Adrenal gland (tissue), 12 donors: Measurements from ENCODE around the gene EYS. TPM values are rescaled to one million over a fixed set of nuclear protein-coding genes. Genes with fewer than 3 reads are reported as not detected.

Source experiments
- DNase-seq, 7 donors: peaks; one replicate each; pipeline ENCODE4 v3.0.0-alpha.2; 2019 to 2020
- H3K27ac ChIP-seq, 5 donors: fragments of 200-600 bp; sonication (generic) in 4 of 5; 1 replicate in 3 of 5; 2 replicates in 2 of 5; pipeline versions ENCODE4 v1.5.1 to v1.8.0; 2016 to 2020; ENCODE audit warnings: mild to moderate bottlenecking in 1 of 5
- H3K27me3 ChIP-seq: fragments of 200-600 bp; 2 replicates; pipeline ENCODE4 v1.8.0; 2021
- H3K36me3 ChIP-seq, 2 donors: fragments of 200-600 bp; replicated peaks in 1 of 2; 1 replicate in 1 of 2; 2 replicates in 1 of 2; pipeline versions ENCODE4 v1.5.1 to v1.8.0; 2018 to 2022
- H3K4me1 ChIP-seq, 2 donors: fragments of 200-600 bp; replicated peaks in 1 of 2; 1 replicate in 1 of 2; 2 replicates in 1 of 2; pipeline versions ENCODE4 v1.5.1 to v1.8.0; 2018 to 2021
- H3K4me3 ChIP-seq, 4 donors: fragments of 200-600 bp; sonication (generic) in 3 of 4; one replicate each; pipeline ENCODE4 v1.5.1; 2016 to 2018
- H3K9me3 ChIP-seq, 3 donors: fragments of 200-600 bp; sonication (generic) in 1 of 3; replicated peaks in 1 of 3; 1 replicate in 2 of 3; 2 replicates in 1 of 3; pipeline versions ENCODE4 v1.5.1 to v1.8.0; 2016 to 2021
- CTCF ChIP-seq, 6 experiments: fragments of 450-650 bp in 4 of 6; fragments of 200-600 bp in 2 of 6; sonication (generic) in 1 of 6; IDR thresholded peaks; 1 replicate in 5 of 6; 2 replicates in 1 of 6; pipeline versions ENCODE4 v1.5.1 to v1.8.0; 2016 to 2021; ENCODE audit warnings: antibody characterized with exemption in 6 of 6, mild to moderate bottlenecking in 2 of 6, moderate library complexity in 1 of 6
- POLR2A ChIP-seq, 2 donors: fragments of 450-650 bp; IDR thresholded peaks; one replicate each; pipeline ENCODE4 v1.6.1; 2017; ENCODE audit warnings: antibody characterized with exemption in 2 of 2, mild to moderate bottlenecking in 2 of 2, moderate library complexity in 1 of 2
- WGBS, 4 donors: extraction: QIAGEN DNeasy Blood & Tissue Kit in 2 of 4; methylation state at CpG; one replicate each; pipeline versions ENCODE4 v1.1.5 to v1.1.7; 2013 to 2017; 5-methylcytosine and 5-hydroxymethylcytosine counted together
- intact Hi-C, 2 donors: fragments of 100-400 bp; cut with DNase I; formaldehyde crosslinking; loops; one replicate each; pipeline versions ENCODE4 v1.14.1 to v1.15.0; 2022 to 2023
- polyA plus RNA-seq, 3 donors: library from polyadenylated mRNA; stranded (reverse); fragments of 200-250 nt in 2 of 3; fragments of 350-450 nt in 1 of 3; fragmentation: Illumina TruSeq in 1 of 3; extraction: RNeasy Lipid Tissue Mini Kit (QIAGEN cat#74804) in 1 of 3; gene quantifications; one replicate each; pipeline ENCODE4 v1.2.3, GENCODE V29; 2013 to 2014
- total RNA-seq, 9 donors: library from RNA; depleted of rRNA in 4 of 9; stranded (reverse); fragments of >200 nt in 4 of 9; fragments of 120-200 nt in 1 of 9; fragmentation: NEBNext Ultra II Directional in 1 of 9; extraction: Animal tissue kit (Norgen Biotek cat#: 25700) in 1 of 9; gene quantifications; one replicate each; pipeline versions ENCODE4 v1.1.0 to v1.2.4, GENCODE V29; 2013 to 2023
- donor health status: healthy with polysubstance abuse.
- donor health status: Bipolar disorder and iron deficiency.
- donor health status: DM: yes; HTN: yes; CAD: no.
- donor health status: DM: no; HTN: no; CAD: no.
- donor health status: DM: no; HTN: no; CAD: no.
- donor health status: DM: yes; HTN: yes; CAD: no.

The EYS gene
- total and polyA plus RNA-seq, 12 donors: 0.03 to 3.1 (median 0.18) TPM; not detected in 7

DNA sequence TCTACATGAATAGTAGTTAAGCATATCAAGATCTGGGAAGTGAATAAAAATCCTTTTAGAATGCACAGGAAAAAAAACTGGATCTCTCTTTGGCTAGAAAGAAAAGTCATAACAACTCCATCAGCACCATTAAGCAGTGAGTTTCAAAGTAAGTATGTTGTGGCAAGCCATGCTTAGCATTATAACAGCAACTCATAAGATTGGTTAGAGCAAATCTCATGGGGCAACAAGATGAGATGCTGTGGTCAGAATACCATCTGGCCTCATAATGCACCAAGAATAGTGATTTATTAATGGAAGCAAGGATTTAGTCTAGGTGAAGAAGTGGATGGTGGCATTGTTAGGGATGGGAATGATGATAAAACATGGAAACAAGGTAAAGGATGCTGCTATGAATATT, 1912.0 kb downstream of the EYS start:
- no peak overlapping the region for H3K27ac ChIP-seq
- no peak for TF ChIP-seq POLR2A (IDR thresholded peaks at IDR 0.05)
- no peak for TF ChIP-seq CTCF (IDR thresholded peaks at IDR 0.05)
- intact Hi-C loops: loop anchor here in 1 of 2 donors (10.0 kb wide), 1 partner anchor 450 kb away; no protein-coding TSS in a partner anchor
- H3K9me3 ChIP-seq: no peaks in the 10 kb centered on the region
- DNase-seq: no peak
- H3K27me3 ChIP-seq: peaks cover 5% of the 10 kb centered on the region
- no peak overlapping the region for H3K4me3 ChIP-seq
- H3K4me1 ChIP-seq: no peaks in the 10 kb centered on the region
- no peaks in the 10 kb centered on the region for H3K36me3 ChIP-seq

DNA sequence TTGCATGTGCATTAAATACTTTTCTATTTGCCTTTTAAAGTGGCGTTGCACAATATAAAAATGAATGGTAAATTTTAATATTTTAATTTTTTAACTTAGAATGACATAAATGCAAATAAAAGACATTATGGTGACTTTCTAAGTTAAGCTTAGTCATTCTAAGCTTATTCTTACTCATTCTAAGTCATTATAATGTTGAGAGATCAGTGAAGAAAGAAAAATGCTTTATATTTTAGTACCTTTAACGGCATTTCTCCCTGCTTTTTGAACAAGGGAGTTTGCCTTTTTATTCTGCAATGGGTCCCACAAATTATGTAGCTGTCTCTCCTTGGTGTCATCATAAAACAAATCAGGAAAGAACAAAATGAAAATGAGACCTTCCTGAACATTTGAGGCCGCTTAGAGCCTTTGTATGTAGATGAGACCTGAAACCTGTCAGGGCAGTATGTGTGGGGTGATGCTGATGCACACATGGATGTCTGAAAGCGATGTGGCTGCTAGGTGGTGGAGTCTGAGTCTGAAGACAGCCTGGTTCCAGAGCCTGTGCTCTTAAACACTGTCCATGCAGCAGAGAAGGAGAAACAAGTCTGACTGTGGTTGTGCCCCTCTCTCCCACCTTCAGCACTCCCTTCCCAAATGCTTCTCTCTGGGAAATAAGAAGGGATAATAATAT, 1913.4 kb downstream of the EYS start:
- Histone ChIP-seq H3K4me1 (no peaks in the 10 kb centered on the region), H3K9me3 (no peaks in the 10 kb centered on the region), H3K27ac (no peak overlapping the region), H3K27me3 (peaks cover 5% of the 10 kb centered on the region), H3K36me3 (no peaks in the 10 kb centered on the region), H3K4me3 (no peak overlapping the region)
- WGBS, 4 donors: 68 to 76% (median 71%) methylated on average over 4 of the region's 4 CpGs
- intact Hi-C loops: loop anchor here in 1 of 2 donors (10.0 kb wide), 1 partner anchor 449 kb away; no protein-coding TSS in a partner anchor
- TF ChIP-seq CTCF (IDR thresholded peaks at IDR 0.05) (no peak), POLR2A (IDR thresholded peaks at IDR 0.05) (no peak)
- no peak for DNase-seq

GRCh38 chr6:63792736-63793464, 1914.1 kb downstream of the EYS start:
- H3K27ac ChIP-seq: no peak overlapping the region
- no peaks in the 10 kb centered on the region for H3K4me1 ChIP-seq
- no peaks in the 10 kb centered on the region for H3K36me3 ChIP-seq
- intact Hi-C loops: loop anchor here in 1 of 2 donors (10.0 kb wide), 1 partner anchor 448 kb away; no protein-coding TSS in a partner anchor
- no peak overlapping the region for H3K4me3 ChIP-seq
- TF ChIP-seq POLR2A (IDR thresholded peaks at IDR 0.05) (no peak), CTCF (IDR thresholded peaks at IDR 0.05) (no peak)
- DNase-seq: no peak
- WGBS, 4 donors: 64 to 75% (median 66%) methylated on average over 3 of the region's 3 CpGs
- H3K27me3 ChIP-seq: peaks cover 5% of the 10 kb centered on the region
- H3K9me3 ChIP-seq: no peaks in the 10 kb centered on the region

- no peak for DNase-seq
- 66 to 77% (median 72%) methylated on average over 3 of the region's 3 CpGs for WGBS, 4 donors
- peaks cover 5% of the 10 kb centered on the region for H3K27me3 ChIP-seq
- H3K9me3 ChIP-seq: no peaks in the 10 kb centered on the region
- no peak for TF ChIP-seq POLR2A (IDR thresholded peaks at IDR 0.05)
- TF ChIP-seq CTCF (IDR thresholded peaks at IDR 0.05): no peak
- intact Hi-C loops: loop anchor here in 1 of 2 donors (10.0 kb wide), 1 partner anchor 446 kb away; no protein-coding TSS in a partner anchor
- no peaks in the 10 kb centered on the region for H3K4me1 ChIP-seq
- H3K27ac ChIP-seq: no peak overlapping the region
- H3K4me3 ChIP-seq: no peak overlapping the region
- no peaks in the 10 kb centered on the region for H3K36me3 ChIP-seq
Measured at GRCh38 chr6:63790334-63790733, 1916.7 kb downstream of the EYS start.
